OCI-LY1 (cell line): Measurements from ENCODE around the gene PPDPF.

ENCODE experiments used
- H2AFZ ChIP-seq: fragments of 200-600 bp; sonication (generic), shearing (Covaris generic); 2 replicates; pipeline ENCODE4 v1.6.0; 2014; ENCODE audit warnings: antibody characterized with exemption, mild to moderate bottlenecking, low read length
- H3F3A ChIP-seq: fragments of 200-600 bp; sonication (generic), shearing (Covaris generic); 2 replicates; pipeline ENCODE4 v1.6.0; 2014; ENCODE audit warnings: mild to moderate bottlenecking, antibody characterized with exemption, low read length, moderate library complexity; ENCODE audit not compliant: insufficient read depth
- H3K27ac ChIP-seq: fragments of 200-600 bp; sonication (generic); 2 replicates; pipeline ENCODE4 v1.5.1; 2014; ENCODE audit warnings: low read length, mixed run types, mild to moderate bottlenecking, low read depth; ENCODE audit not compliant: poor library complexity, severe bottlenecking
- H3K27me3 ChIP-seq: fragments of 200-600 bp; sonication (generic); 2 replicates; pipeline ENCODE4 v1.6.0; 2014; ENCODE audit warnings: antibody characterized with exemption, mild to moderate bottlenecking, low read length, moderate library complexity; ENCODE audit not compliant: insufficient read depth
- H3K36me3 ChIP-seq: fragments of 200-600 bp; sonication (generic); 2 replicates; pipeline ENCODE4 v1.6.1; 2014; ENCODE audit warnings: mild to moderate bottlenecking, antibody characterized with exemption, low read length, moderate library complexity, mixed read lengths; ENCODE audit not compliant: insufficient read depth
- H3K4me1 ChIP-seq: fragments of 200-600 bp; sonication (generic); 2 replicates; pipeline ENCODE4 v1.5.1; 2014; ENCODE audit warnings: mild to moderate bottlenecking, low read length, moderate library complexity; ENCODE audit not compliant: insufficient read depth, severe bottlenecking
- H3K4me2 ChIP-seq: fragments of 200-600 bp; sonication (generic), shearing (Covaris generic); 2 replicates; pipeline ENCODE4 v1.6.1; 2014; ENCODE audit warnings: low read length
- H3K4me3 ChIP-seq: fragments of 200-600 bp; sonication (generic); 2 replicates; pipeline ENCODE4 v1.5.1; 2014; ENCODE audit warnings: low read length, low read depth, mild to moderate bottlenecking, mixed read lengths; ENCODE audit not compliant: poor library complexity, severe bottlenecking
- H3K79me2 ChIP-seq: fragments of 200-600 bp; shearing (Covaris generic); 2 replicates; pipeline ENCODE4 v1.6.1; 2016; ENCODE audit warnings: mixed run types, low read length, mixed read lengths; ENCODE audit not compliant: insufficient read depth
- H3K9ac ChIP-seq: fragments of 200-600 bp; sonication (generic), shearing (Covaris generic); 2 replicates; pipeline ENCODE4 v1.6.1; 2014; ENCODE audit warnings: mild to moderate bottlenecking, low read length, mixed read lengths
- H3K9me2 ChIP-seq: fragments of 200-600 bp; sonication (generic), shearing (Covaris generic); 2 replicates; pipeline ENCODE4 v1.6.1; 2014; ENCODE audit warnings: low read depth, mild to moderate bottlenecking, low read length, mixed read lengths
- H3K9me3 ChIP-seq: fragments of 200-600 bp; shearing (Covaris generic); 2 replicates; pipeline ENCODE4 v1.6.1; 2014; ENCODE audit warnings: low read length, mixed read lengths
- H4K20me1 ChIP-seq: fragments of 200-600 bp; sonication (generic), shearing (Covaris generic); 2 replicates; pipeline ENCODE4 v1.6.0; 2016; ENCODE audit warnings: mild to moderate bottlenecking, low read length; ENCODE audit not compliant: insufficient read depth
- CTCF ChIP-seq: fragments of 200-600 bp; sonication (generic), shearing (Covaris generic); IDR thresholded peaks from 2 replicates; pipeline ENCODE4 v1.5.1; 2017; ENCODE audit warnings: mild to moderate bottlenecking, antibody characterized with exemption, low read length, moderate library complexity, mixed read lengths
- EZH2 ChIP-seq: fragments of 200-600 bp; sonication (generic), shearing (Covaris generic); IDR thresholded peaks from 2 replicates; pipeline ENCODE4 v1.8.0; 2017; ENCODE audit warnings: borderline replicate concordance, mixed run types, mild to moderate bottlenecking, antibody characterized with exemption, low read length, moderate library complexity, mixed read lengths

Gene PPDPF

GRCh38 chr20:63544958-63545516 lies 24.5 kb downstream of the PPDPF start:
- Histone ChIP-seq H3K9me2 (no peaks in the 10 kb centered on the region), H3K79me2 (no peaks in the 10 kb centered on the region), H4K20me1 (no peaks in the 10 kb centered on the region), H3K4me1 (no peaks in the 10 kb centered on the region), H3K4me3 (no peak overlapping the region), H3K27me3 (peaks cover 5% of the 10 kb centered on the region; the same call in 1 of the 2 replicates), H3K27ac (no peak overlapping the region), H3K4me2 (no peak overlapping the region), H3F3A (no peaks in the 10 kb centered on the region), H2AFZ (no peak overlapping the region), H3K36me3 (no peaks in the 10 kb centered on the region), H3K9ac (no peak overlapping the region), H3K9me3 (no peaks in the 10 kb centered on the region)
- no peak for TF ChIP-seq EZH2
- TF ChIP-seq CTCF = no peak

GRCh38 chr20:63545814-63546213 lies 25.2 kb downstream of the PPDPF start:
- H3K9me3 ChIP-seq = no peaks in the 10 kb centered on the region
- peaks cover 6% of the 10 kb centered on the region; the same call in 1 of the 2 replicates for H3K27me3 ChIP-seq
- no peaks in the 10 kb centered on the region for H3K36me3 ChIP-seq
- no peaks in the 10 kb centered on the region for H4K20me1 ChIP-seq
- TF ChIP-seq EZH2 (no peak), CTCF (no peak)
- no peaks in the 10 kb centered on the region for H3K9me2 ChIP-seq
- H3K4me1 ChIP-seq = no peaks in the 10 kb centered on the region
- H3K27ac ChIP-seq = no peak overlapping the region
- H3K9ac ChIP-seq = no peak overlapping the region
- H3K79me2 ChIP-seq = no peaks in the 10 kb centered on the region
- no peak overlapping the region for H3K4me3 ChIP-seq
- H2AFZ ChIP-seq = no peak overlapping the region
- H3F3A ChIP-seq = no peaks in the 10 kb centered on the region
- no peak overlapping the region for H3K4me2 ChIP-seq

- Histone ChIP-seq H3K9me2 (no peaks in the 10 kb centered on the region), H3K27ac (no peak overlapping the region), H3K4me3 (no peak overlapping the region), H4K20me1 (no peaks in the 10 kb centered on the region), H3K9me3 (no peaks in the 10 kb centered on the region), H3F3A (no peaks in the 10 kb centered on the region), H3K4me1 (no peaks in the 10 kb centered on the region), H3K36me3 (no peaks in the 10 kb centered on the region), H2AFZ (no peak overlapping the region), H3K79me2 (no peaks in the 10 kb centered on the region), H3K4me2 (no peak overlapping the region), H3K9ac (no peak overlapping the region), H3K27me3 (peaks cover 8% of the 10 kb centered on the region; the same call in 1 of the 2 replicates)
- TF ChIP-seq CTCF = no peak
- no peak for TF ChIP-seq EZH2
Observed at GRCh38 chr20:63546256-63546955, 25.8 kb downstream of the PPDPF start.
